C4-2B (cell line): ENCODE measurements around the gene GGT6.

Experiments used
- ZFX ChIP-seq: fragments of 450-650 bp; IDR thresholded peaks from 2 replicates; pipeline ENCODE4 v1.6.1; 2017
- TF ChIP-seq, protein P1 (sequence below): fragments of 450-650 bp; conservative IDR thresholded peaks from 2 replicates; pipeline ENCODE4 v1.5.1; 2017; ENCODE audit warnings: mild to moderate bottlenecking

GRCh38 chr17:4584917-4585637, 24.7 kb upstream of the GGT6 start:
- TF ChIP-seq, protein P1, sequence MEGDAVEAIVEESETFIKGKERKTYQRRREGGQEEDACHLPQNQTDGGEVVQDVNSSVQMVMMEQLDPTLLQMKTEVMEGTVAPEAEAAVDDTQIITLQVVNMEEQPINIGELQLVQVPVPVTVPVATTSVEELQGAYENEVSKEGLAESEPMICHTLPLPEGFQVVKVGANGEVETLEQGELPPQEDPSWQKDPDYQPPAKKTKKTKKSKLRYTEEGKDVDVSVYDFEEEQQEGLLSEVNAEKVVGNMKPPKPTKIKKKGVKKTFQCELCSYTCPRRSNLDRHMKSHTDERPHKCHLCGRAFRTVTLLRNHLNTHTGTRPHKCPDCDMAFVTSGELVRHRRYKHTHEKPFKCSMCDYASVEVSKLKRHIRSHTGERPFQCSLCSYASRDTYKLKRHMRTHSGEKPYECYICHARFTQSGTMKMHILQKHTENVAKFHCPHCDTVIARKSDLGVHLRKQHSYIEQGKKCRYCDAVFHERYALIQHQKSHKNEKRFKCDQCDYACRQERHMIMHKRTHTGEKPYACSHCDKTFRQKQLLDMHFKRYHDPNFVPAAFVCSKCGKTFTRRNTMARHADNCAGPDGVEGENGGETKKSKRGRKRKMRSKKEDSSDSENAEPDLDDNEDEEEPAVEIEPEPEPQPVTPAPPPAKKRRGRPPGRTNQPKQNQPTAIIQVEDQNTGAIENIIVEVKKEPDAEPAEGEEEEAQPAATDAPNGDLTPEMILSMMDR, result no peak
- no peak for TF ChIP-seq ZFX
